Measurements from ENCODE around the gene STK32B.

Gene STK32B

GRCh38 chr4:5012244-5012898 is 38.9 kb upstream of the STK32B start:
- no peak overlapping the region for H3K4me3 ChIP-seq (ENCODE audit: low read depth, low read length)

GRCh38 chr4:5012958-5013357 is 38.3 kb upstream of the STK32B start:
- no peak for TF ChIP-seq CTCF (IDR thresholded peaks at IDR 0.05; ENCODE audit: low read depth, low read length)

More at GRCh38 chr4:5012244-5012898, 38.9 kb upstream of the STK32B start:
- no peak for TF ChIP-seq CTCF (IDR thresholded peaks at IDR 0.05; ENCODE audit: low read depth, low read length)

GRCh38 chr4:5014007-5014682 is 37.1 kb upstream of the STK32B start:
- no peak overlapping the region for H3K4me3 ChIP-seq (ENCODE audit: low read depth, low read length)
- no peak for TF ChIP-seq CTCF (IDR thresholded peaks at IDR 0.05; ENCODE audit: low read depth, low read length)

More at GRCh38 chr4:5012958-5013357, 38.3 kb upstream of the STK32B start:
- H3K4me3 ChIP-seq (ENCODE audit: low read depth, low read length), result no peak overlapping the region

- TF ChIP-seq CTCF (IDR thresholded peaks at IDR 0.05; ENCODE audit: low read depth, low read length), result peak; percentile 5; the same call in 1 of the 2 replicates
- H3K4me3 ChIP-seq (ENCODE audit: low read depth, low read length), result no peak overlapping the region
Observed at GRCh38 chr4:5018096-5018495, 33.2 kb upstream of the STK32B start.

GRCh38 chr4:5018603-5019002 is 32.7 kb upstream of the STK32B start:
- no peak overlapping the region for H3K4me3 ChIP-seq (ENCODE audit: low read depth, low read length)
- TF ChIP-seq CTCF (IDR thresholded peaks at IDR 0.05; ENCODE audit: low read depth, low read length), result no peak

- TF ChIP-seq CTCF (IDR thresholded peaks at IDR 0.05; ENCODE audit: low read depth, low read length), result no peak
- peak within 1 kb of the TSS; percentile 41 for H3K4me3 ChIP-seq (ENCODE audit: low read depth, low read length)
Observed at GRCh38 chr4:5019274-5019673, 32.0 kb upstream of the STK32B start, which contains the start of gene CYTL1. CYTL1 (minus strand) TSS chr4:5019458; CDS start chr4:5019445, 13 bp downstream.

GRCh38 chr4:5019796-5020195 is 31.5 kb upstream of the STK32B start:
- TF ChIP-seq CTCF (IDR thresholded peaks at IDR 0.05; ENCODE audit: low read depth, low read length), result no peak

More at GRCh38 chr4:5019796-5020195, 31.5 kb upstream of the STK32B start:
- H3K4me3 ChIP-seq (ENCODE audit: low read depth, low read length), result no peak overlapping the region
